Activated CD4-positive, alpha-beta T cell treated with anti-CD3 and anti-CD28 coated beads, Interleukin-2, amount 50 U/mL, for 24 hours (primary cell): ENCODE results near the gene GPAM.
"Not testable (repeated sequence)": the region's sequence is repeated elsewhere in the genome, so short reads cannot be mapped to it uniquely, and the experiment has no call there.

Experiments used
- DNase-seq, 2 donors: peaks; one replicate each; pipeline ENCODE4 v3.0.0-alpha.2; 2020; ENCODE audit warnings: low read depth in 1 of 2, low spot score in 1 of 2

Gene GPAM

GRCh38 chr10:112216966-112217365 is 33.4 kb upstream of the GPAM start:
- no peak for DNase-seq

- DNase-seq = no peak
Observed at GRCh38 chr10:112216151-112216550, 32.6 kb upstream of the GPAM start.

GRCh38 chr10:112215342-112215774 is 31.8 kb upstream of the GPAM start:
- no peak for DNase-seq

GRCh38 chr10:112214298-112214926 is 30.8 kb upstream of the GPAM start:
- no peak for DNase-seq

- DNase-seq = no peak
Observed at GRCh38 chr10:112213836-112214235, 30.3 kb upstream of the GPAM start.

- no peak for DNase-seq
Observed at GRCh38 chr10:112213098-112213823, 29.7 kb upstream of the GPAM start.

GRCh38 chr10:112210666-112211065 is 27.1 kb upstream of the GPAM start:
- no peak for DNase-seq

GRCh38 chr10:112209684-112210131 is 26.1 kb upstream of the GPAM start:
- DNase-seq = no peak

- no peak for DNase-seq
Observed at GRCh38 chr10:112208997-112209396, 25.4 kb upstream of the GPAM start.

- DNase-seq = no peak
Observed at GRCh38 chr10:112208292-112208691, 24.7 kb upstream of the GPAM start.

- DNase-seq = no peak
Observed at GRCh38 chr10:112203328-112204076, 19.9 kb upstream of the GPAM start.

- no peak for DNase-seq
Observed at GRCh38 chr10:112202561-112203241, 19.1 kb upstream of the GPAM start.

GRCh38 chr10:112202076-112202475 is 18.5 kb upstream of the GPAM start:
- DNase-seq = no peak

GRCh38 chr10:112201334-112201733 is 17.8 kb upstream of the GPAM start:
- DNase-seq = no peak

GRCh38 chr10:112200259-112200658 is 16.7 kb upstream of the GPAM start:
- DNase-seq = not testable (repeated sequence)

- not testable (repeated sequence) for DNase-seq
Observed at GRCh38 chr10:112197662-112198061, 14.1 kb upstream of the GPAM start.

- DNase-seq = no peak
Observed at GRCh38 chr10:112195224-112195623, 11.7 kb upstream of the GPAM start.

GRCh38 chr10:112191791-112192190 is 8.2 kb upstream of the GPAM start:
- no peak for DNase-seq

GRCh38 chr10:112191041-112191590 is 7.6 kb upstream of the GPAM start:
- no peak for DNase-seq

GRCh38 chr10:112189465-112189864 is 5.9 kb upstream of the GPAM start:
- DNase-seq = no peak

GRCh38 chr10:112187527-112187926 is 4.0 kb upstream of the GPAM start:
- no peak for DNase-seq
